GM21515 (cell line): ENCODE results near the gene ELMOD3.
"Not testable (repeated sequence)": the region's sequence is repeated elsewhere in the genome, so short reads cannot be mapped to it uniquely, and the experiment has no call there.

ENCODE experiments used
- ATAC-seq: cut with Tn5 transposase; IDR thresholded peaks from one replicate; pipeline ENCODE4 v1.9.1; 2021; ENCODE audit not compliant: unreplicated experiment

The ELMOD3 gene

DNA sequence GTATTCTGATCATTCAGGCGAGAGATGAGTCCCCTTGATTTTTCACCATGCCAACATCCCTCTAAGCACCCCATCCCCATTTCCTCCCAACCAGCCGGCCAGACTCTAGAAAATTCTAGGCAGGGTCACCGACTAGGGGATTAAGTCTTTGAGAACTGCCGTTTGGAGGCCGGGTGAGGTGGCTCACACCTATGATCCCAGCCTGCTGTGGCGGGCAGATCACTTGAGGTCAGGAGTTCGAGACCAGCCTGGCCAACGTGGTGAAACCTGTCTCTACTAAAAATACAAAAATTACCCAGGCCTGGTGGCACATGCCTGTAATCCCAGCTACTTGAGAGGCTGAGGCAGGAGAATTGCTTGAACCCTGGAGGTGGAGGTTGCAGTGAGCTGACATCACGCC is 85.0 kb downstream of the ELMOD3 start:
- ATAC-seq, result not testable (repeated sequence)

GRCh38 chr2:85439986-85440385 is 85.4 kb downstream of the ELMOD3 start:
- ATAC-seq, result no peak

GRCh38 chr2:85440729-85441128 is 86.2 kb downstream of the ELMOD3 start:
- ATAC-seq, result no peak
